ENCODE results near the gene RBM5.

DNA sequence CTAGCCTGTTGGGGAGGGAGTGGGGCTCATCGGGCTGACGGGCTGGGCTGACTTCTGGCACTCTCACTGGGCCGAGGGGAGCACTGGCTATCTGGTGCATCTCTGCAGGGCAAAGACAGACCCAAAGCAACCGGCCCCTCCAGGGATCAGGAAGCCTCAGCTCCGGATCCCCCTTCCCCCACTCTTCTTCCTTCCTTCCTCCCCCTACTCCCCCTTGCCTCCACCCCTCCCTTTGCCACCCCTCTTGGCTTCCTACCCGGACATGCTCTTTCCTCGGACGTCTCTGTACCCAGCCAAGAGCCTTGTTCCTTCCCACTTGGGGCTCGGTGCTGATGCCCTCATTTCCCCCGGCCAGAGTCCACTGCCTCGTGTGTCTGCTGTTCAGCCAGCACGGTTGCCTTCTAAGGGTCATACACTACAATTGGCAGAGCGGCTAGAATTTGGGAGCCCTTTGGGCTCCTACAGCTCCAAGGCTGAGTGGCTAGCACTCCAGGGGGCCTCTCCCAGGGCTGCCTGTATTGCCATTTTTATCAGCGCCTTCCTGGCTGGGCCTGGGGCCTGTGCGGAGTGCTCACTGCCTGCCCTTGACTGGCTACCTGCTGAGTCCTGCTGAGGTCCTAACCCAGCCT lies 77.3 kb downstream of the RBM5 start:
- TF ChIP-seq, protein P1, sequence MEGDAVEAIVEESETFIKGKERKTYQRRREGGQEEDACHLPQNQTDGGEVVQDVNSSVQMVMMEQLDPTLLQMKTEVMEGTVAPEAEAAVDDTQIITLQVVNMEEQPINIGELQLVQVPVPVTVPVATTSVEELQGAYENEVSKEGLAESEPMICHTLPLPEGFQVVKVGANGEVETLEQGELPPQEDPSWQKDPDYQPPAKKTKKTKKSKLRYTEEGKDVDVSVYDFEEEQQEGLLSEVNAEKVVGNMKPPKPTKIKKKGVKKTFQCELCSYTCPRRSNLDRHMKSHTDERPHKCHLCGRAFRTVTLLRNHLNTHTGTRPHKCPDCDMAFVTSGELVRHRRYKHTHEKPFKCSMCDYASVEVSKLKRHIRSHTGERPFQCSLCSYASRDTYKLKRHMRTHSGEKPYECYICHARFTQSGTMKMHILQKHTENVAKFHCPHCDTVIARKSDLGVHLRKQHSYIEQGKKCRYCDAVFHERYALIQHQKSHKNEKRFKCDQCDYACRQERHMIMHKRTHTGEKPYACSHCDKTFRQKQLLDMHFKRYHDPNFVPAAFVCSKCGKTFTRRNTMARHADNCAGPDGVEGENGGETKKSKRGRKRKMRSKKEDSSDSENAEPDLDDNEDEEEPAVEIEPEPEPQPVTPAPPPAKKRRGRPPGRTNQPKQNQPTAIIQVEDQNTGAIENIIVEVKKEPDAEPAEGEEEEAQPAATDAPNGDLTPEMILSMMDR (conservative IDR thresholded peaks at IDR 0.05), result no peak
- no peak for TF ChIP-seq ZFX (IDR thresholded peaks at IDR 0.05)

All from C4-2B (cell line).